Activated CD8-positive, alpha-beta memory T cell treated with anti-CD3 and anti-CD28 coated beads for 48 hours (primary cell): ENCODE results near the gene U2AF2.

Source experiments
- DNase-seq, 3 experiments: peaks; one replicate each; pipeline ENCODE4 v3.0.0-alpha.2; 2020; ENCODE audit warnings: low read depth in 2 of 3, low spot score in 2 of 3

U2AF2 gene

GRCh38 chr19:55621205-55621672, 33.6 kb upstream of the U2AF2 start:
- DNase-seq: no peak

DNA sequence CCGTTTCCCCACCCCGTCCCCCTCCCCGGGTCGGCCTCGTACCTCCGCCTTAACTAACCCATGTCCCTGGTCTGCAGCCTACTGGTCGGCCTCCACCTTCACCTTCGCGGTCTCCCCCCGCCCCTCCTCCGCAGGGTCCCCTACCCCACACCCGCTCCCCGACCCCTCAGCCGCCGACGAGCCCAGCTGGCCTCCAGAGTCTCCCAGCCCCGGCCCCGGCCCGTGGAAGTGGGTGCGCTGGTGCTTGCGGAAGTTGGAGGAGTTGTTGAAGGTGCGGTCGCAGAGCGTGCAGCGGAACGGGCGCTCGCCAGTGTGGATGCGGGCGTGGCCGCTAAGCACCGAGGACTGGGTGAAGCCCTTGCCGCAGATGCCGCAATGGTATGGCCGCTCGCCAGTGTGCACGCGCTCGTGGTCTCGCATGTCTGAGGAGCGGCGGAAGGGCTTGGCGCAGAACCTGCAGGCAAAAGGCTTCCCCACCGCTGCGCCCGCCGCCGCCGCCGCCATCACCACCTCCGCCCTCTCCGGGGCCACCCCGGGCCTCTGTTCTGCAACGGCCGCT, 33.1 kb upstream of the U2AF2 start:
- no peak for DNase-seq

- DNase-seq: no peak
These were observed 32.4 kb upstream of the U2AF2 start for GRCh38 chr19:55622242-55622969.

GRCh38 chr19:55623130-55623529, 31.7 kb upstream of the U2AF2 start:
- no peak for DNase-seq

- no peak for DNase-seq
These were observed 31.3 kb upstream of the U2AF2 start for GRCh38 chr19:55623561-55623960.

DNA sequence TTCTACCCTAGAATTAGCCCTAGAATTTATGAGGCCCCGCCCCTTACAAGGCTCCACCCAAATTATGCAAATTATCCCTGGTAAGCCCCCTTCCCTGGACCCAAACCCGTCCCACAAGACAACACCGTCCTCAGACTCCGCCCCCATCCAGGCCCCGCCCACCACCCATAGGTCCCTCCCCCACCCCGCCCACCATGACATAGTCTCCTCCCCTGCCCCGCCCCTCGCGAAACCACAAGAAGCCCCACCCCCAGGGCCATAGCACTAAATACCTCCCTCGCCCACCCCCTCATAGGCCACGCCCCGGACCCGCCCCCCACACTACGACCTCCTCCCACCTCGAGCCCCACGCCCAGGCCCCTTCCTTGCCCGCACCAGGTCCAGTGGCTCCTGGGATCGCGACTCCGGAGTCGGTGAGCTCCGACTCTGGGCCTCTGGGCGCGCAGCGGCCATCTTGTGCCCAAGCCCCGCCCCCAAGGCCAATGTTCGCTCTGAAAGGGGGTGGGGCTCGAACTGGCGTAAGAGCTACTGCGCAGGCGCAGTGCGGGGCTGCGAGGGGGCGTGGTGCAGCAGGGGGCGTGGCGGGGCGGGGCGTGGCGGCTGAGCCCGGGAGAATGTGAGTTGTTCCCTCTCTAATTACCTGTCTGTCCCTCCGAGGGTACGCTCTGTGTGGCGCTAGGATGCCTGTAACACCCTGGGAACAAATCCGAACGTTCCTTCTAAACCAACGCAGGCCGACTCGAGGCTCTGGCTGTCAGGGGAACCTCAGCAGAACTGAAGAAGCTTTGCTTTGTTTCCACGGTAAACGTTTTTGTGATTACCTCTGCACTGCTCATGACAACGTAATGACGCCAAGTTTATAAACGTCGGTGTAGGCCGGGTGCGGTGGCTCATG, 30.5 kb upstream of the U2AF2 start, which contains the start of gene ZNF784:
Gene ZNF784, minus strand, starts transcription at position 458 of the 895 bp plus-strand sequence. Its CDS starts 5 bp downstream, at position 453.
- peak; percentile 80 to 97 (median 96) for DNase-seq

DNA sequence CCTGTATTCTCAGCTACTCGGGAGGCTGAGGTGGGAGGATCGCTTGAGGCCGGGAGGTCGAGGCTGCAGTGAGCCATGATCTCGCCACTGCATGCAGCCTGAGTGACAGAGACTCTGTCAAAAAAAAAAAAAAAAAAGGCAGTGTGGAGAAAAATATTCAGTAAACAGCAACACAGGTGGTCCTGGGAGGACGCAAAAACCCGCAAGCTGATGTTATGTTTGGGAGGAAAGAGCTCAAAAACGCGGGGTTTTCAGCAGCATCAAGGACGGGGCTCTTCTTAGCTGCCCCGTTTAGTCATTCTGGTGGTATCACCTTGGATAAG, 29.9 kb upstream of the U2AF2 start:
- DNase-seq: no peak

GRCh38 chr19:55626350-55626749, 28.5 kb upstream of the U2AF2 start:
- no peak for DNase-seq

DNA sequence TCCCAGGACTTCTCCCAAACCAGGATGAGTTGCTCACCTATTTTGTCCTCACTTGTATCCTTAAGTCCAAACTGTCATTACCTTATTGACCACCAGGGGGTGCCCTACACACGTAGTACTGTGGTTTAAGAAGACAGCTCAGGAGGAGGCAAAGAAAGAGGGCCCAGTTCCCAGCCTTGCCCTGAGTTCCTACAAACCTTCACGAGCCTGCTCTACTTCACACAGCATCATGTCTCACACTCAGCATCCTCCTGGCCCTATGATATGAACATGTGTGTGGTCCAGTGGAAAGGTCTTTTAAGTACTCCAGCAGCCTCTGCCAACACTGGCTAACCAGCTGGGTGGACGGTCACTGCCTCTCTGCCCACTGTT, 22.4 kb upstream of the U2AF2 start:
- peak; percentile 47 to 88 (median 66) for DNase-seq

- DNase-seq: no peak
These were observed 21.0 kb upstream of the U2AF2 start for GRCh38 chr19:55633861-55634260.

GRCh38 chr19:55635334-55635717, 19.5 kb upstream of the U2AF2 start:
- DNase-seq: no peak

DNA sequence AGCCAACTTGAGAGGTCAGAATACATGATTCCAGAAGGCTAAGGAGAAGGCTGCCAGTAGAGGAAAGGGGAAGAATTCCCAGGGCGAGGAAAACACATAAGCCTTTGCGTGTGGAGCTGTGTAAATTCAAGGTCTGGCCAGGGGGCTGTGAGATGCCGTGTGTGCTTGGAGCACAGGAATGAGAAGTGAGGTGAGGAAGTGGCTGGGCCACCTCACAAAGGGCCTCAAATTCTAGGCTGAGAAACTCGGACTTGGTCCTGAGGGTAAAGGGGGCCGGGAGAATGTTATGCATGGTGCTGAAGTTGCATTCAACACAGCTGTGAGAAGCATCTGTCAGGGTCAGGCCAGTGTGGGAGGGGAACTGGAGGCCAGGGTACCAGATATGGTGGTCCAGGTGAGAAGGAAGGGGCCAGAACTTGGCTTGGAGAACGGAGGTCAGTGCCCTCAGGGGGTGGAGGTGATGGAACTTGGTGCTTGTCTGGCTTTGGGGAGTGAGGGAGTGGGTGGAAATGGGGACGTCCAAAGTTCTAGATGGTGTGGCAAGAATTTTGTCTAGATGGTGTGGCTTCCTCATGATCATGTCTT, 18.9 kb upstream of the U2AF2 start:
- DNase-seq: no peak

- DNase-seq: no peak
These were observed 18.1 kb upstream of the U2AF2 start for GRCh38 chr19:55636723-55637122.

- DNase-seq: no peak
These were observed 17.3 kb upstream of the U2AF2 start for GRCh38 chr19:55637534-55637933.

GRCh38 chr19:55638864-55639359, 15.9 kb upstream of the U2AF2 start:
- DNase-seq: peak in 1 of 3 experiments; percentile 33

DNA sequence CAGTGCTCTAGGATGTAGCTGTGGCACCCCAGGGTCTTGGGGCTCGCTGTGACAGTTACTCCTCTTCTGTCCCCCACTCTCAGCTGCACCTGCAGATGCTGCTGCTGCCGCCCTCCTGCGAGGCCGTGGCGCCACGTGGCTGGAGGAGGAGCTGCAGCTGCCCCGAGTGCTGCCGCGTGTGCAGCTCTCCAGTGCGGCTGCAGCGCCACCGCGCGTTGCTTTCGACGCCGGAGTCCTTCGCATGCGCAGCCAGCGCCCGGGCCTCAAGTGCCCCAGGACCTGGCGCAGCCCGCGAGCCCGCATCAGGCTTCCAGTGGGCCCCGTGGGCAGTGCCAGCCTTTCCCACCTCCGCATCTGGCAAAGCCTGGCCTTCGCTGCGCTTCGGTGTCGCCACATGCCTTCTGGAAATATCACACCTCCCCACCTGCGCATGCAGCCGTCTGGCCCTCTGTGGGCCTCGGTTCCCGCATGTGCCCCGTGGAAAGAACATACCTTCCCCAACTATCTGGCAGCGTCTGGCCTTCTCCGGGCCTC, 14.7 kb upstream of the U2AF2 start:
- DNase-seq: peak in 2 of 3 experiments; percentile 43 to 45

GRCh38 chr19:55640577-55641425, 14.0 kb upstream of the U2AF2 start, which contains the start of gene ZNF580:
TSS of gene ZNF580 (plus strand) at chr19:55641002. CDS start at chr19:55642509, 1,507 bp downstream.
- peak in 2 of 3 experiments; percentile 54 to 55 for DNase-seq

DNA sequence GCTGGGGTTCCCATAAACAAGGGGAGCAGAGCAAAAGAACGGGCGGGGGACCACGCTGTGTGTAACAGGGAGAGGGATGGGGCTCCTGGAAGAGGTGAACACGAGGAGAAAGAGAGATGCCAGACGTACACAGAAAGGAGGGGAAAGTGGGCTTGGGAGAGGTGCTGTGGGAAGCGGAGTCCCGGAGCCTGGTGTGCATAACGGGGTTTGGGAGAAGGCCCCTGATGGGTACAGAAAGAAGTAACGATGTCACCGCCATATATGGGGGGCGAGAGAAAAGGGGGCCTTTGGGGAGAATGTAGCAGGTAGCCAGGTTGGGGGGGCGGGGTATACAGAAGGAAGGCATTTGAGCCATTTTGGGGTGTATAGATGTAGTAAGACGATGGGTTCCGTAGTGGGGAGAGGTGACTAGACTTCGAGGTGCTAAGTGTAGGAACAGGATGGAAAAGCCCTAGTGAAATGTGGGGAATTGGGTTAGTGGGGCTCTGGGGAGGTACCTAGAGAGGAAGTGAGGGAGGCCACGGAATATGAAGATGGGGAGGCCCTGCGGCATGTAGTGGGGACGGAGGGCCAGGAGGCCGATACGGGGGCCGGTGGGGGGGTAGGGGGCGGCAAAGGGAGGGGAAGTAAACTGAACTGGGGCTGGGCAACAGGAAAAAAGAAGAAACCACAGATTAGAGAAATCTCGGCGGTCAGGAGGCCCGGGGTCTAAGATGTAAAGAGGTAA, 13.2 kb upstream of the U2AF2 start:
- DNase-seq: no peak
